Activated naive CD4-positive, alpha-beta T cell treated with anti-CD3 and anti-CD28 coated beads for 36 hours (primary cell): ENCODE data around the gene MIS12. TPM values are rescaled to one million over a fixed set of nuclear protein-coding genes. Genes with fewer than 3 reads are reported as not detected.

Experiments used
- total RNA-seq, 2 experiments: library from RNA; stranded (reverse); gene quantifications; one replicate each; pipeline ENCODE4 v1.2.3, GENCODE V29; 2021

MIS12 gene
- total RNA-seq, 2 experiments from 2014 or later = 37.2 to 37.6 TPM

Other genes with a start within 250 kb of the MIS12 start
- gene RABEP1, start 204.3 kb upstream of the MIS12 start, total RNA-seq = 10 to 100 TPM; 57.9 to 59.3 TPM
- 100 to 1,000 TPM; 115 to 131 TPM for gene NUP88, start 66.9 kb upstream of the MIS12 start, total RNA-seq
- gene RPAIN, start 66.4 kb upstream of the MIS12 start, total RNA-seq = 10 to 100 TPM; 64.7 to 68.8 TPM
- 100 to 1,000 TPM; 435 to 460 TPM for gene C1QBP, start 47.4 kb upstream of the MIS12 start, total RNA-seq
- 10 to 100 TPM; 15.9 to 17.1 TPM for gene DHX33, start 17.6 kb upstream of the MIS12 start, total RNA-seq
- 10 to 100 TPM; 40.7 to 46.4 TPM for gene DERL2, start 388 bp upstream of the MIS12 start, total RNA-seq
- 10 to 100 TPM; 44.9 to 49.4 TPM for gene NLRP1, start 97.9 kb downstream of the MIS12 start, total RNA-seq